HL-60 (cell line): ENCODE results near the gene CAMK2B.
"Not testable (repeated sequence)": the region's sequence is repeated elsewhere in the genome, so short reads cannot be mapped to it uniquely, and the experiment has no call there.

Experiments
- DNase-seq, 2 experiments: peaks; one replicate each; pipeline ENCODE4 v3.0.0-alpha.2; 2010 to 2020; ENCODE audit warnings: low read depth in 1 of 2, low spot score in 1 of 2
- H3K27ac ChIP-seq: fragments of 250-450 bp; sonication (Bioruptor Pico); replicated peaks from 2 replicates; pipeline ENCODE4 v1.5.1; 2020; ENCODE audit warnings: mild to moderate bottlenecking, moderate library complexity
- H3K27me3 ChIP-seq: fragments of 250-450 bp; sonication (Bioruptor Pico); 2 replicates; pipeline ENCODE4 v1.5.1; 2021; ENCODE audit warnings: mild to moderate bottlenecking, moderate library complexity; ENCODE audit not compliant: insufficient read depth, poor library complexity, severe bottlenecking
- H3K4me3 ChIP-seq: replicated peaks from 2 replicates; pipeline ENCODE4 v1.5.1; 2011; ENCODE audit warnings: mild to moderate bottlenecking, control low read depth, low read length; ENCODE audit not compliant: insufficient read depth
- CTCF ChIP-seq: IDR thresholded peaks from one replicate; pipeline ENCODE4 v1.5.1; 2011; ENCODE audit warnings: low read length, control low read depth, inconsistent platforms; ENCODE audit not compliant: insufficient read depth
- GABPA ChIP-seq: IDR thresholded peaks from 2 replicates; pipeline ENCODE4 v1.6.1; 2012; ENCODE audit warnings: low read depth
- POLR2AphosphoS5 ChIP-seq: IDR thresholded peaks from 2 replicates; pipeline ENCODE4 v1.6.1; 2012; ENCODE audit warnings: low read depth
- REST ChIP-seq: IDR thresholded peaks from 2 replicates; pipeline ENCODE4 v1.6.1; 2012; ENCODE audit warnings: low read depth; ENCODE audit not compliant: insufficient replicate concordance
- SPI1 ChIP-seq: IDR thresholded peaks from 2 replicates; pipeline ENCODE4 v1.6.1; 2012; ENCODE audit warnings: low read depth, mild to moderate bottlenecking, borderline replicate concordance

CAMK2B gene

GRCh38 chr7:44201813-44202212 lies 123.6 kb downstream of the CAMK2B start:
- peak overlapping the region; percentile 99 for H3K4me3 ChIP-seq
- no peak overlapping the region for H3K27ac ChIP-seq
- H3K27me3 ChIP-seq: no peaks in the 10 kb centered on the region
- DNase-seq: no peak
- no peak for TF ChIP-seq CTCF
- no peak for TF ChIP-seq REST
- no peak for TF ChIP-seq POLR2AphosphoS5
- no peak for TF ChIP-seq GABPA
- TF ChIP-seq SPI1: no peak

- Histone ChIP-seq H3K27ac (peak within 1 kb of the TSS; percentile 56), H3K4me3 (peak within 1 kb of the TSS; percentile 99), H3K27me3 (no peaks in the 10 kb centered on the region)
- peak; percentile 94 to 98 for DNase-seq
- TF ChIP-seq REST (peak; percentile 36), GABPA (peak; percentile 99), SPI1 (peak; percentile 55; the same call in 1 of the 2 replicates), CTCF (no peak), POLR2AphosphoS5 (peak; percentile 92)
These were observed 124.5 kb downstream of the CAMK2B start, which contains the start of gene YKT6 for GRCh38 chr7:44200699-44201461. Gene YKT6, plus strand, starts transcription at chr7:44200978. Its CDS starts 158 bp downstream, at chr7:44201136.

- DNase-seq, H3K27me3 ChIP-seq, H3K27ac ChIP-seq, H3K4me3 ChIP-seq: not testable (repeated sequence)
These were observed 125.2 kb downstream of the CAMK2B start for GRCh38 chr7:44200163-44200562.

GRCh38 chr7:44197474-44197873 lies 127.9 kb downstream of the CAMK2B start:
- H3K4me3 ChIP-seq: no peak overlapping the region
- DNase-seq: no peak
- TF ChIP-seq REST (no peak), CTCF (no peak), POLR2AphosphoS5 (no peak), GABPA (no peak), SPI1 (no peak)
- H3K27ac ChIP-seq: no peak overlapping the region
- H3K27me3 ChIP-seq: no peaks in the 10 kb centered on the region
